Endothelial cell of umbilical vein (primary cell): Measurements from ENCODE around the gene TTLL4.

Source experiments
- CTCF ChIP-seq, 2 donors: IDR thresholded peaks; 1 replicate in 1 of 2; 2 replicates in 1 of 2; pipeline ENCODE4 v1.5.1; 2011; ENCODE audit warnings: low read length in 2 of 2, mild to moderate bottlenecking in 2 of 2, moderate library complexity in 2 of 2, control low read depth in 1 of 2, inconsistent platforms in 1 of 2, low read depth in 1 of 2; ENCODE audit not compliant: insufficient read depth in 1 of 2; ENCODE audit errors: extremely low read depth in 1 of 2
- EZH2 ChIP-seq: IDR thresholded peaks from 2 replicates; pipeline ENCODE4 v1.6.1; 2012; ENCODE audit warnings: borderline replicate concordance, low read depth, mild to moderate bottlenecking, moderate library complexity, low read length, inconsistent platforms; ENCODE audit not compliant: severe bottlenecking
- FOS ChIP-seq: IDR thresholded peaks from 2 replicates; pipeline ENCODE4 v1.6.1; 2011; ENCODE audit warnings: mild to moderate bottlenecking, low read length, moderate library complexity, borderline replicate concordance; ENCODE audit not compliant: insufficient read depth
- GATA2 ChIP-seq: IDR thresholded peaks from 2 replicates; pipeline ENCODE4 v1.7.0; 2011; ENCODE audit warnings: low read depth, mild to moderate bottlenecking, moderate library complexity, mixed read lengths, low read length; ENCODE audit not compliant: insufficient read length, insufficient read depth
- MAX ChIP-seq: IDR thresholded peaks from 2 replicates; pipeline ENCODE4 v1.6.1; 2011; ENCODE audit not compliant: insufficient read depth, insufficient read length
- MYC ChIP-seq: IDR thresholded peaks from one replicate; pipeline ENCODE4 v1.6.1; 2011; ENCODE audit warnings: mild to moderate bottlenecking, low read depth, low read length
- POLR2A ChIP-seq: IDR thresholded peaks from 2 replicates; pipeline ENCODE4 v1.6.1; 2012; ENCODE audit warnings: low read depth, mild to moderate bottlenecking, control low read depth, low read length
- POLR2AphosphoS5 ChIP-seq: IDR thresholded peaks from 2 replicates; pipeline ENCODE4 v1.6.1; 2012; ENCODE audit warnings: low read depth, mild to moderate bottlenecking, control low read depth, low read length, moderate library complexity; ENCODE audit not compliant: insufficient read depth

GRCh38 chr2:218746960-218747359, 36.3 kb downstream of the TTLL4 start:
- TF ChIP-seq CTCF (IDR thresholded peaks at IDR 0.05; ENCODE audit: extremely low read depth in 1 of 2, insufficient read depth in 1 of 2, low read depth in 1 of 2, low read length in 2 of 2), result no peak
- no peak for TF ChIP-seq EZH2
- TF ChIP-seq GATA2, result no peak
- TF ChIP-seq POLR2AphosphoS5, result no peak
- TF ChIP-seq MYC, result no peak
- TF ChIP-seq MAX, result no peak
- TF ChIP-seq FOS, result no peak
- TF ChIP-seq POLR2A, result no peak
